Stimulated activated CD8-positive, alpha-beta memory T cell treated with anti-CD3 and anti-CD28 coated beads, Interleukin-7, amount 100 ng/mL, for 24 hours (primary cell): ENCODE data around the gene MYRF.

ENCODE experiments used
- DNase-seq: peaks from one replicate; pipeline ENCODE4 v3.0.0-alpha.2; 2020; ENCODE audit warnings: low read depth

The MYRF gene

DNA sequence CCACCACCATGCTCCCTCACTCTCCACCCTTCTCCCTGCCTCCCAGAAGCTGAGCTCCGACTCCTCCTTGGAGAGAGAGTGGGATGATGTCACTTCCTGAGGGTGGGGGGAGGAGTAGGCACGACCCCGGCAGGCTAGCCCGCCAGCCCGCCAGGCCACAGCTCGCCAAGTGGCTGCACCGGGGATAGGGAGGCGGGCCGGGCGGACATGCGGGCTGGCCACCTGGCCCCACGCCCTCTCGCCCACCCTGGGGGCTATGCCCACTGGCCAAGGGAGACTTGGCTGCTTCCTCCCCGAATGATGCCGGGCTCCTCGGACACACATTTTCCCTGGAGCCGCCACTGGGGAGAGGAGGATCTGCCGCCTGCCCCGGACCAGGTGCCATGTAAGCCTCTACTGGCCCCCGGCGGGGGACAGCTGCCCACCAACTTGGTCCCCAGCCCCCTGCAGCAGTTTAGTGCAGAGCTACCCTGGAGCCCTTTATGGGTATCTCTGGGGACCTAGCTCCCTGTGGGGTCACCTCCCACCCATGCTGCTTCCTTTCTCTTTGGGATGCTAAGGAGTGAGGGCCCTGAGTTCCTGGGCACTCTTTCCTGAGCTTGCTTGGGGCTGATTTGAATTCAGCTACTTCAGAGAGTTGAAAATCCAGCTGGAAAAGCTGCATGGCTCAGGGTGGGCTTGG is 33.7 kb upstream of the MYRF start:
- no peak for DNase-seq

GRCh38 chr11:61719978-61720377 is 32.5 kb upstream of the MYRF start:
- DNase-seq: no peak

- no peak for DNase-seq
These were observed 31.8 kb upstream of the MYRF start for GRCh38 chr11:61720597-61720996.

DNA sequence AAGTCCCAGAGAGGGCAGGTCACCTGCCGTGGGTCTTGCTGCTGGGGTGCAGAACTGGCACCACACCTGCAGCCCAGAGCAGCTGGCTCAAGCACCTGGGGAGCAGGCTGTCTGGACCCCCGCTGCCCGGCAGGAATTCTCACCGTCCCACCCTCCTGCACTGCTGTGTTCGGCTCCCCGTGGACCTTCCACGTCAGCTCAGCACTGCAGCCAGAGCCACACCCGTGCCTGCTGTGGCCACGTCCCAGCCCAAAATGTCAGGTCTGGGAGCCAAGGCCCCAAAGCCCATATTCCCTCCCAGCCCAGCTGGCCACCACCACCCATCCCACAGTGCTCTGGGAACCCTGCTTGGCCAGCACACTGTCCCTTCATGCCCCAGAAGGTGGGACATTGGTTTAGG is 28.0 kb upstream of the MYRF start:
- DNase-seq: no peak

DNA sequence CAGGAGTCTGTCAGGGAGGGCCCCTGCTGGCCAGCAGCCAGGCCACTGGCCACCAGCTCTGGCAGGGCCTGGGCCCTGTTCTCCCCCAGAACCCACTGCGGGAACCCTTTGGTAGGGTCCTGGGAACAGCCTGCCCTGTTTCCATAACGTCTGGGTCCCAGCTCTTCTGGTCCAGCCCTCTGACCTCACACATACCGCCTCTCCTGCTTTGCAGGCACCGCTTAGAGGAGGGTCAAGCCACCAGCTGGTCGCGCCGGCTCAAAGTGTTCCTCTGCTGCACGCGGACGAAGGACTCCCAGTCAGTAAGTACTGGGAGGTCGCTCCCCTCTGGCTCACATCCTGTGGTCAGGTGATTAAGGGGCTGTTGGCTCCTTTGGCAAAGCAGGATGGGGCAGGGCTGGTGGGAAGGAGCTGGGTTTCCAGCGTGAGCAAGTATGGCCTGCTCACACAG is 26.6 kb upstream of the MYRF start:
- DNase-seq: no peak

GRCh38 chr11:61726775-61727174 is 25.7 kb upstream of the MYRF start:
- no peak for DNase-seq

DNA sequence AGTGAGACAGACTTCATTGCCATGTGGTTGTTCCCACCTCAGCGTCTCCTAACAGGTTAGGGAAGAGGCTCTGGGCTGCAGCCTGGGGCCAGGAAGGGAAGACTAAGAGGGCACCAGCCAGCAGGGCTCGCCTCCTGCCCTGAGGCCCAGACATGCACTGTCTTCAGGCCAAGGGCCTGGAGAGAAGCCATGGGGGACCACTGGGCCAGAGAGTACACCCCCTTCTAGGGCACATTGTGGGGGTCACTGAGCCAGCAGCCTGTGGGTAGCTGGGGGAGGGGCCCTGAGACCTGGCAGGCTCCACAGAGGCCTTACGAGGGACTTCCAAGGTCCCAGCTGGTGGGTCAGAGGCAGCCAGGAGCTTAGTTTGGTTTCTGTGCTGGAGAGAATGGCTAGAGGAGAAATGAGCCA is 25.0 kb upstream of the MYRF start:
- no peak for DNase-seq

- no peak for DNase-seq
These were observed 24.1 kb upstream of the MYRF start for GRCh38 chr11:61728066-61728939.

DNA sequence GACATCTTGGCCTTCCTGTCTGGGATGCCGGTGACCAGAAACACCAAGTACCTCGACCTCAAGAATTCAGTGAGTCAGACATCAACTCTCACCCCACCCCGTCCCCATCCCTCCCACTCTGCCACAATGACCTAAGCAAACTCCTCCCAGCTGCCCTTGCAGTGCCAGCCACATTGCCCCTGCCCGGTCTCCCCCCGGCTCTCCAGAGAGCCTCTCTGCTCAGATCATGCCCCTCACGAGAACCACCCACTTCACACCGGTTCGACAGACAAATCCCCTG is 23.6 kb upstream of the MYRF start:
- no peak for DNase-seq

- DNase-seq: no peak
These were observed 22.0 kb upstream of the MYRF start for GRCh38 chr11:61730240-61730994.

DNA sequence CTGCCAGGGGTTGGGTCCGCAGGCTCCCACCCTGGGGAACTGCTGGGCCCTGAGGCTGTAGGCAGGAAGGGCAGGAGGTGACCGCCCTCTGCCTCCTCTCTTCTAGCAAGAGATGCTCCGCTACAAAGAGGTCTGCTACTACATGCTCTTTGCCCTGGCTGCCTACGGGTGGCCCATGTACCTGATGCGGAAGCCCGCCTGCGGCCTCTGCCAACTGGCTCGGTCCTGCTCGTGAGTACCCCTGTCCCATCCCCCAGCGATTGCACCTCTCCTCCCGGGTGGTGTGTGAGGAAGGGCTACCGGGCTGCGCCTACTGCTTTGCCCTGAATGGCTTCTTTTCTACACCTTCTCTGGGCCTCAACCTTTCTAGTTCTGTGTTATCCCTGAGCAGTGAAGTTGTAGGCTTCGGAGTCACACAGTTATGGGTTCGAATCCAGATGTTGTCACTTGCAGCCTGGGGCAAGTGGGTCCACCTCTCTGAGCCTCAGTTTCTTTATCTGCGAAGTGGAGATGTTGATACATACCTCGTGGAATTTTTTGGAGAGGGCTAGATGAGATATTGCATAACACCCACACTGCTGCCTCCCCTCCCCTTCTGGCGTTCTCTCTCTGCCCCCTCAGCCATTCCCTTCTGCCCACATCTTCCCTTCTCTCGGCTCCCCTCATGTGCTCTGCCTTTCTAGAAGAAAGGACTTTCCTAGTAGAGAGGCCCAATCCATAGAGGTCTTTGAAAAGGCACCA is 21.1 kb upstream of the MYRF start:
- DNase-seq: no peak

DNA sequence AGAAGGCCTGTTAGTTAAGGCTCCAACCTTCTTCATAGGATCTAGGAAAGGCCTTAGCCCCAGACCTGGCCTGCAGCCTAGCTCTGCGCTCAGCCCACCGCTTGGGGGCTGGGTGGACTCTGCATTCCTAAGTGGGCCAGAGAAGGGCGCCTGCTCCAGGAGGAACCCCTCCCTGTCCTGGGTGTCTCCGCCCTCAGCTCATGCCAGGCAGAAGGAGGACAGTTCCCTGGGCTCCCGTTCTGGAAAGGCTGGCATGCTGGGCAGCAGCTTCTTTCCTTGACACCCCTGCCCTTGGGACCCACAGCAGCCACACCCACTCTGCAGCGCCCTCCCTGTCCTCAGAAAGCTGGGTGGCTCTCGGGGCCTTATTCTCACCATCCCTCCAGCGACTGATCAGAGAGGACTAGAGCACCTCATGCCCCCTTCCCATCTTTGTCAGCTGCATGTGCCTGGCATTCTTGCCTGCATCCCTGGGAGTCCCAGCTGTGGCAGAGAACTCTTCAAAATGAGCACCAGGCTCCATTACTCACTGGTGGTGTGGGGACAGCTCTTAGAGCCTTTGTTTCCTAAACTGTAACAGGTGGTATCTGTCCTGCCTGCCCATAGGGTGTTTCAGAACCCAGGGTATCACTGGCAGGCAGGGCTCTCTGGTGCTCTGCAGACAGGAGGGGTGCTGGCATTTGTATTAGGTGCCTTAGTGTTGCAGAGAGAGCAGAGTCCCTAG is 20.3 kb upstream of the MYRF start:
- no peak for DNase-seq

DNA sequence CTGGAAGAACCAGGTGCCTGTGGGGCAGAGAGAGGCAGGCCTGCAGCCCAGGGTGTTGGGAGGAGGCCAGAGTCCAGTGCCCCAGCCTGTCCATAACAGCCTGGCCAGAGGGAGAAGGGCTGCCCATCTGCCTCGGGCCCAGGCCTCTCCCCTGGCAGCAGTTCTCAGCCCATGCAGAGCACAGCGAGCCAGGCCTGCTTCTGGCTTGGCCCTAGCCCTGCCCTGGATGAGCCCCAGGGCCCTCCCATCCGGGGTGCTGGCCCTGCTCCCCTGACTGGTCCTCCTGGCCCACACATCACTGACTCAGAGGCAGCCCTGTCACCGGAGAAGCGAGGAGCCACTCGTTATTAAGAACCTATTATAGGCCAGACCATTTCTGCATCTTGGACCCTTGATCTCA is 19.7 kb upstream of the MYRF start:
- DNase-seq: no peak

DNA sequence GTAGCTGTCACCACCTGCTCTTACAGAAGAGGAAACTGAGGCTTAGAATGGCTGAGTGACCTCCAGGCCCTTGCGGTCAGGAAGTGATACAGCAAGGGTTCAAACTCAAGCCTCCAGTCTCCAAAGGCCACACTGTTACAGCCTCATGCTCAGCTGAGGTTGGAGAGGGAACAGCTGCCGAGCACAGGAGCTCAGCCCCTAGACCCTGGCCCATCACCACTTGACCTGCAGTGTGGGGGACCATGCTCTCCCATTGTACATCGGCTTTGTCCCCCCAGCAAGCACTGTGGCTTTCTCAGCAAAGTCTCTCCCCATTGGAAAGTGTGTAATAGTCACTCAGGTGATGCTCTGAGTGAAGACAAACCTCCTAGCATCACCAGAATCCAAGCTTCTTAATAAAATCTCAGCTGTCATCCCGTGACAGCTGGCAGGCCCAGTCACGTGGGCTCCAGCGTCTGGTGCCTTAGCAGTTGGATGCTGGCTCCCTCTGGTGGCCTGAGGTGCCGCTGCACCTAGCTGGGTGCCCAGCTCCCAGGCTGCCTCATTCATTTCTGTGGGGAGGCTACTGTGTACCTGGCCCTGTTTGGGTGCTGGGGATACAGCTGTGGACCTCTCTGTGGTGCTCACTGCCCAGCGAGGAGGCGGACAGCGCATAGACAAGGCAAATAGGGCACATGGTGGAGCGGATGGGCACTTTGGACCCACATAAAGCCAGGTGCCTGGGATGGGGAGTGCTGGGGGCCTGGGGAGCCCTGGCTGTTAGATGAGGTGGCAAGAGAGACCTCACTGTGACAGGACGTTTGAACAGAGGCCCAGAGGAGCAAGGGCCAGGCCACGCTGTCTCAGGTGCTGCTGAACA is 19.1 kb upstream of the MYRF start:
- peak; percentile 59 for DNase-seq

DNA sequence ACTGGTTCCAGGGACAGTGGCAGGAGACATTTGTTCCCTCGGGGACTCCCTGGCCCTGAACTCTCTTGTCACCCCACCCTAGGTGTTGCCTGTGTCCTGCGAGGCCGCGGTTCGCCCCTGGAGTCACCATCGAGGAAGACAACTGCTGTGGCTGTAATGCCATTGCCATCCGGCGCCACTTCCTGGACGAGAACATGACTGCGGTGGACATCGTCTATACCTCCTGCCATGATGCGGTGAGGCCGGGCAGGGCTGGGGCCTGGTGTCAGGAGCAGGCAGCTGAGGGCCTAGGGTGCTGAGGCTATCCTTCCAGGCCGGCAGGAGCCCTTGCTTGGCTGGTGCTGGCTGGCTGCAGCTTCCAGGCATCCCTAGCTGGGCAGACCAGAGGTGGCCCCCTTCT is 17.7 kb upstream of the MYRF start:
- DNase-seq: no peak

DNA sequence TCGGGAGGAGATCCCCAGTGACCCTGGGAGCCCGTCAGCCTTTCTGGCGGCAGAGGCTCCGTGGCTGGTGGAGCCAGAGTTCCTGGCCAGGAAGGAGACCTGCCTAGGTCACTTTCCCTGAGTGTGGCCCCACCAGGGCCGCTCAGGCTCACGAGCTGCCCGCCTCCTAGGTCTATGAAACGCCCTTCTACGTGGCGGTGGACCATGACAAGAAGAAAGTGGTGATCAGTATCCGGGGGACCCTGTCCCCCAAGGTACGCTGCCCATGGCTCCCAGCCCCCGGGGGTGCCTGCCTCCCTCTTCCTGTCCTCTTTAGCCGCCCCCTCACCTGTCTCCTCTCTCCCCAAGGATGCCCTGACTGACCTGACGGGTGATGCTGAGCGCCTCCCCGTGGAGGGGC is 17.0 kb upstream of the MYRF start:
- DNase-seq: no peak

GRCh38 chr11:61736310-61736709 is 16.1 kb upstream of the MYRF start:
- DNase-seq: no peak

DNA sequence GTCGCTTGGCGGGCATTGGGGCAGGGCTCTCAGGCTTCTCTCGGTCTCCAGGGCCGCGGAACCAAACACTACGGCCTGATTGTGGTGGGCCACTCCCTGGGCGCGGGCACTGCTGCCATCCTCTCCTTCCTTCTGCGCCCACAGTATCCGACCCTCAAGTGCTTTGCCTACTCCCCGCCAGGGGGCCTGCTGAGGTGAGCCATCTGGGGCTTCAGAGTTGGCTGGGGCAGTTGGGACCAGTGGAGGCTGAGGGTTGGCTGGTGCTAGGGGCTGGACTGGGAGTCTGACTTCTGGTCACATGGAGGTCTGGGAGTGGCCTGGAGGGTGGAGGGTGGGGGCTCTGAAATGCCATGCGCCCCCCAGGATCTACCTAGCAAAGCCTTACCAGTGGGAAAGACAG is 15.3 kb upstream of the MYRF start:
- no peak for DNase-seq

GRCh38 chr11:61737636-61738386 is 14.6 kb upstream of the MYRF start:
- no peak for DNase-seq

GRCh38 chr11:61738776-61739175 is 13.7 kb upstream of the MYRF start:
- no peak for DNase-seq
